Effector memory CD4-positive, alpha-beta T cell (primary cell): ENCODE data around the gene TRPV4.

ENCODE experiments used
- DNase-seq, 3 donors: peaks; one replicate each; pipeline ENCODE4 v3.0.0-alpha.2; 2020
- H3K27ac ChIP-seq: 2 replicates; pipeline ENCODE4 v1.7.0; 2013; ENCODE audit warnings: mild to moderate bottlenecking, low read length, moderate library complexity; ENCODE audit not compliant: insufficient read depth, poor library complexity, severe bottlenecking
- H3K27me3 ChIP-seq: replicated peaks from 2 replicates; pipeline ENCODE4 v1.7.0; 2013; ENCODE audit warnings: mild to moderate bottlenecking, low read length; ENCODE audit not compliant: insufficient read depth, control insufficient read depth, poor library complexity, severe bottlenecking
- H3K36me3 ChIP-seq: 2 replicates; pipeline ENCODE4 v1.7.0; 2013; ENCODE audit warnings: mild to moderate bottlenecking, low read length, moderate library complexity; ENCODE audit not compliant: control insufficient read depth, insufficient read depth
- H3K4me1 ChIP-seq: 2 replicates; pipeline ENCODE4 v1.7.0; 2013; ENCODE audit warnings: low read length, mild to moderate bottlenecking; ENCODE audit not compliant: control insufficient read depth, insufficient read depth, poor library complexity, severe bottlenecking
- H3K4me3 ChIP-seq: 2 replicates; pipeline ENCODE4 v1.7.0; 2013; ENCODE audit warnings: low read length, low read depth, mild to moderate bottlenecking; ENCODE audit not compliant: insufficient read depth, poor library complexity, severe bottlenecking
- H3K9me3 ChIP-seq: 2 replicates; pipeline ENCODE4 v1.7.0; 2013; ENCODE audit warnings: mild to moderate bottlenecking, low read length, moderate library complexity; ENCODE audit not compliant: control insufficient read depth

The TRPV4 gene

GRCh38 chr12:109829667-109830066 is 3.5 kb downstream of the TRPV4 start:
- DNase-seq, result no peak
- H3K27me3 ChIP-seq, result peaks cover 16% of the 10 kb centered on the region
- no peak overlapping the region for H3K27ac ChIP-seq

DNA sequence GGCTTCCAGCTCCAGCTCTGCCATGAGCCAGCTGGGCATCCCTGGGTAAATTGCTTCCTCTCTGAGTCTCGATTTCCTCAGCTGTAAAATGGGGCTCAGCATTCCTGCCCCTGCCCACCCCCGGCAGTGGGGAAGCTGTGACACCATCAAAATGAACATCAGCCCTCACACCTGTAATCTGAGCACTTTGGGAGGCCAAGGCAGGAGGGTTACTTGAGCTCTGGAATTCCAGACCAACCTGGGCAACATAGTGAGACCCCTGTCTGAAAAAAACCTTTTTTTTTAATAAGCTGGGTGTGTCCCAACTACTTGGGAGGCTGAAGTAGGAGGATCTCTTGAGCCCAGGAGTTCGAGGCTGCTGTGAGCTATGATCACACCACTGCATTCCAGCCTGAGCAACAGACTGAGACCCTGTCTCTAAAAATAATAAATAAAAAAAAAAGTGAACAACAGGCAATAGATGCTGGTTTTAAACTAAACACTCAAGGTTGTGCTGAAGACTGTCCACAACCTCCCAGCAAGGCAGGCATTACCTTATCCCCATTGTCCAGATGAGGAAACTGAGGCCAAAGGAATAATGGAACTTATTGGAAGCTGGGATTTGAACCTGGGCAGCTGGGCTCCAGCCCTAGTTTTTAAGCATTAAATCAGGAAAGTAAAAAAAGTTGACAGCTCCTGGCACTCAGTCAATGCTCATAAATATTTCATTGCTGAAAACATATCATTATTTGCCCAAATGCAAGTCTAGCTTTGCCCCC is 4.3 kb downstream of the TRPV4 start:
- Histone ChIP-seq H3K4me1 (no peaks in the 10 kb centered on the region), H3K27me3 (peaks cover 14% of the 10 kb centered on the region), H3K27ac (no peak overlapping the region), H3K36me3 (no peaks in the 10 kb centered on the region), H3K9me3 (no peaks in the 10 kb centered on the region), H3K4me3 (no peak overlapping the region)
- no peak for DNase-seq

More at GRCh38 chr12:109829667-109830066, 3.5 kb downstream of the TRPV4 start:
- H3K9me3 ChIP-seq, result no peaks in the 10 kb centered on the region
- no peak overlapping the region for H3K4me3 ChIP-seq
- no peaks in the 10 kb centered on the region for H3K36me3 ChIP-seq
- no peaks in the 10 kb centered on the region for H3K4me1 ChIP-seq

- Histone ChIP-seq H3K4me1 (no peaks in the 10 kb centered on the region), H3K27ac (no peak overlapping the region), H3K9me3 (no peaks in the 10 kb centered on the region), H3K36me3 (no peaks in the 10 kb centered on the region), H3K27me3 (peaks cover 5% of the 10 kb centered on the region), H3K4me3 (no peak overlapping the region)
- DNase-seq, result no peak
These were observed 5.3 kb downstream of the TRPV4 start for GRCh38 chr12:109827566-109828550.

DNA sequence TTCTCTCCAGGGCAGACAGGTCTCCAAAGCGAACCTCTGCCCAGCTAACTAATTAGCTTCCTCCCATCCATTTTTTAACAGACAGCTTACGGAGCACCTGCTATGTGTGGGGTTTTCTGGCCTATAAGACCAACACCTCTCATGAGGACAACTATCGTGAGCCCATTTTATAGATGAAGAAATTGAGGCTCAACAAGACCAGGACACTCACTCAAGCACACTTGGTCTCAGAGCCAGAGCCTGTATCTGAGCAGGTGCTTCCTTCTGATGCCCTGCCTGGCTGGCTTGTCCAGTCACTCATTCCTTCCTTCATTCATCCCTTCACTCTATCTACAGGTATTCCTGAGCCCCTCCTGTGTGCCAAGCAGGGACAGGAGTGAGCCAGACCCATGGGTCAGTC is 6.1 kb downstream of the TRPV4 start:
- H3K27me3 ChIP-seq, result peaks cover under 1% of the 10 kb centered on the region
- DNase-seq, result no peak
- no peaks in the 10 kb centered on the region for H3K4me1 ChIP-seq
- H3K27ac ChIP-seq, result no peak overlapping the region
- H3K36me3 ChIP-seq, result no peaks in the 10 kb centered on the region
- H3K9me3 ChIP-seq, result no peaks in the 10 kb centered on the region
- no peak overlapping the region for H3K4me3 ChIP-seq

GRCh38 chr12:109824731-109825130 is 8.5 kb downstream of the TRPV4 start:
- no peaks in the 10 kb centered on the region for H3K36me3 ChIP-seq
- no peak overlapping the region for H3K27ac ChIP-seq
- no peaks in the 10 kb centered on the region for H3K27me3 ChIP-seq
- no peak for DNase-seq
- H3K4me1 ChIP-seq, result no peaks in the 10 kb centered on the region
- no peaks in the 10 kb centered on the region for H3K9me3 ChIP-seq
- no peak overlapping the region for H3K4me3 ChIP-seq

- no peak for DNase-seq
- no peak overlapping the region for H3K4me3 ChIP-seq
- H3K36me3 ChIP-seq, result no peaks in the 10 kb centered on the region
- no peaks in the 10 kb centered on the region for H3K4me1 ChIP-seq
- H3K9me3 ChIP-seq, result no peaks in the 10 kb centered on the region
- H3K27me3 ChIP-seq, result no peaks in the 10 kb centered on the region
- no peak overlapping the region for H3K27ac ChIP-seq
These were observed 10.2 kb downstream of the TRPV4 start for GRCh38 chr12:109822951-109823411.

- Histone ChIP-seq H3K27ac (no peak overlapping the region), H3K4me1 (no peaks in the 10 kb centered on the region), H3K4me3 (no peak overlapping the region), H3K9me3 (no peaks in the 10 kb centered on the region), H3K27me3 (no peaks in the 10 kb centered on the region), H3K36me3 (no peaks in the 10 kb centered on the region)
- no peak for DNase-seq
These were observed 10.8 kb downstream of the TRPV4 start for GRCh38 chr12:109822416-109822815.

DNA sequence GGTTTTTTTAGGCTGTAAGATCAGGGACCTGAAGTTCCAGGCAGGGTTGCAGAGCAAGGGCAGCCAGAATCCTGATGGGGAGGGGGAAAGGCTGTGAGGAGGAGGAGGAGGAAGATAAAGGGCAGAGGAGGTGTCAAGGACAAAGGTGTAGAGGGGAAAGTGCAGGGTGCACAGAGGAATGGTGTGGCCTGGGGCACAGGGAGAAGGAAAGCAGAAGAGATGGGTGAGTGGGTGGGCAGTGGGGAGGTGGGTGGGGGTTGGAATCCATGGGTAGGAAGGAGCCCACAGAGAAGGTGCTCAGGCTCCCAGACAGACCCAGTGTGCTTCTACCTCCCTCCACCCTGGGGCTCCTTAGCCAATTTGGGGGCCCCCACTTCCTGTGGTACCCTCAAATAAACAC is 11.2 kb downstream of the TRPV4 start:
- no peaks in the 10 kb centered on the region for H3K27me3 ChIP-seq
- no peak overlapping the region for H3K4me3 ChIP-seq
- no peak overlapping the region for H3K27ac ChIP-seq
- H3K4me1 ChIP-seq, result no peaks in the 10 kb centered on the region
- no peaks in the 10 kb centered on the region for H3K36me3 ChIP-seq
- no peak for DNase-seq
- no peaks in the 10 kb centered on the region for H3K9me3 ChIP-seq

- no peaks in the 10 kb centered on the region for H3K27me3 ChIP-seq
- no peaks in the 10 kb centered on the region for H3K9me3 ChIP-seq
- H3K4me3 ChIP-seq, result no peak overlapping the region
- no peaks in the 10 kb centered on the region for H3K36me3 ChIP-seq
- H3K27ac ChIP-seq, result no peak overlapping the region
- no peak for DNase-seq
- H3K4me1 ChIP-seq, result no peaks in the 10 kb centered on the region
These were observed 12.3 kb downstream of the TRPV4 start for GRCh38 chr12:109820816-109821381.
